ENCODE measurements around the gene CNTNAP5. TPM values are rescaled to one million over a fixed set of nuclear protein-coding genes. Genes with fewer than 3 reads are reported as not detected.

Gene CNTNAP5
- total RNA-seq, 1 donor from 2014 or later = not detected

DNA sequence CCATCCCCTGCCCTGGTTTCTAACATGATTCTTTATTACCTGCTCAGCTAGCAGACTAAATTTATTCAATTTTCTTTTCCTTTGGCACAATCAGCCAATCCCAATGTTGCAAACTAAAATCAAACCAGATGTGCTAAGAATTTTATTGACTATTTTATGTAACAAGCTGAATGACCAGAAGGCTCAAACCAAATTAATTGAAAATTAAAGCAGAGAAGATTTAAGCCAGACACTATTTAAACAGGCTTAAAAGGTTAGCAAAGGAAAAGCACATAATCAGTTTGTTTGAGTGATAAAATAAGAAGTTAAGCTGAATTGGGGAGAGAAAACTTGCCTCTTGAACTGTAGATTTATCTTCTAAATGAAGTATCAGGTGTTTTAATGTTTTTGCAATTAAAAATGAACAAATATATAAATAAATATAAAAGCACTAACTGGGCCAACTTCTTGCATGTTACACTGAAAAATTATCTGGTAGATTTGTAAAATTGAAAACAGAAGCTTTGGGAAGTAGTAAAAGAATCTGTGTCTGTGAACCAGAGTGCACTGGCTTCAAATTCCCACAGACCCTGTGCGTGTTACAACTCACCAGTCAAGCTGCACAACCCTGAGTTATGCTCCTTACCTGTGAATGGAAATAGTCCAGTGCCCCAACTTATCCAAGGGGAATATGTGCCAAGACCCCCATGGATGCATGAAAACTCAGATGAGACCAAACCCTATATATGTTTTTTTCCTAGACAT lies 283.4 kb downstream of the CNTNAP5 start:
- TF ChIP-seq, protein P1, sequence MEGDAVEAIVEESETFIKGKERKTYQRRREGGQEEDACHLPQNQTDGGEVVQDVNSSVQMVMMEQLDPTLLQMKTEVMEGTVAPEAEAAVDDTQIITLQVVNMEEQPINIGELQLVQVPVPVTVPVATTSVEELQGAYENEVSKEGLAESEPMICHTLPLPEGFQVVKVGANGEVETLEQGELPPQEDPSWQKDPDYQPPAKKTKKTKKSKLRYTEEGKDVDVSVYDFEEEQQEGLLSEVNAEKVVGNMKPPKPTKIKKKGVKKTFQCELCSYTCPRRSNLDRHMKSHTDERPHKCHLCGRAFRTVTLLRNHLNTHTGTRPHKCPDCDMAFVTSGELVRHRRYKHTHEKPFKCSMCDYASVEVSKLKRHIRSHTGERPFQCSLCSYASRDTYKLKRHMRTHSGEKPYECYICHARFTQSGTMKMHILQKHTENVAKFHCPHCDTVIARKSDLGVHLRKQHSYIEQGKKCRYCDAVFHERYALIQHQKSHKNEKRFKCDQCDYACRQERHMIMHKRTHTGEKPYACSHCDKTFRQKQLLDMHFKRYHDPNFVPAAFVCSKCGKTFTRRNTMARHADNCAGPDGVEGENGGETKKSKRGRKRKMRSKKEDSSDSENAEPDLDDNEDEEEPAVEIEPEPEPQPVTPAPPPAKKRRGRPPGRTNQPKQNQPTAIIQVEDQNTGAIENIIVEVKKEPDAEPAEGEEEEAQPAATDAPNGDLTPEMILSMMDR (conservative IDR thresholded peaks at IDR 0.05; ENCODE audit: low read depth, low read length) = no peak
- H3K4me3 ChIP-seq (ENCODE audit: low read depth, low read length) = no peak overlapping the region
- no peak for DNase-seq (ENCODE audit: low read depth)

DNA sequence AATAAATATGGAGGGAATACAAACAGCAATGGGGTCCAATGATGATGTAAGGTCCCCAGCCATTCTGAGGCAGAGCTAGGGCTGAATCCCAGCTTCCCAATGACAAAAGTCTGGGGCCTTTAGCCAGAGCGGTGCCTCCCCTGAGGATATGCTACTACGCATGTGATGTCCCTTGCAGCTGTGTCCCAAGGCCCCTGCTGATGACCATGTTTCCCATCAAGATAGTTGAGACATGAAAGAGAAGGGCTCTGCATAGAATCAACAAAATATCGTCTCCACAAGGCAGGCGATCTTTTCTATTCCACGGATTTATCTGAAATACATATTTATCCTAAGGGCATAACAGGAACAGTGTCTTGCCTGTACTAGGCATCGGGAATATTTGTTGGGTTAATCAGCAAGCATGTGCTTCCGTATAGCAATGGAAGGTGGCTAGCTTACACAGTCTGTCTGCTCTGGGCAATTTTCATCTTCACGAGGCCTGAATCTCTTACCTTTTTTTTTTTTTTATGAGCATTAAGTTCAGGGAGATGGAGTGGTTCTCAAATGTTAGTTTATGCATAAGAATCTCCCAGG lies 284.6 kb downstream of the CNTNAP5 start:
- H3K4me3 ChIP-seq (ENCODE audit: low read depth, low read length) = no peak overlapping the region
- TF ChIP-seq, protein P1 (conservative IDR thresholded peaks at IDR 0.05; ENCODE audit: low read depth, low read length) = no peak
- no peak for DNase-seq (ENCODE audit: low read depth)

DNA sequence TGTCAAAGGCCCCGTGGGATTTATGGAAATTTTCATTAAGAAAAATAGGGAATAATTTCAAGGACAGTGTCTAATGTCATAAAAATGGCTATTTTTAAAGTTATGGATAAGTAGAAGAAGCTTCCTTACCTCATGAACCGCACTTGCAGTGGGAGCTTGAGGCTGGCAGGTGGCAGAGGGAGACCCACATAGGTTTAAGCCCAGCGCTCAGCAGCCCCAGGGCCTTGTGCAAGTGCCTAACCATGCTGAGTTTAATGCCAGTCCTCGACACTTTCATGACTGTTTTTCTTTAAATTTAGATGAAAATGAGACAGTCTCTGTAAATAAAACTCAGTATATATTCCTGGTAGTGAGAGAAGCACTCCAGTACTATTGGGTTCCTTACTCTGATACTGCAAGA lies 285.6 kb downstream of the CNTNAP5 start:
- TF ChIP-seq, protein P1 (conservative IDR thresholded peaks at IDR 0.05; ENCODE audit: low read depth, low read length) = no peak

DNA sequence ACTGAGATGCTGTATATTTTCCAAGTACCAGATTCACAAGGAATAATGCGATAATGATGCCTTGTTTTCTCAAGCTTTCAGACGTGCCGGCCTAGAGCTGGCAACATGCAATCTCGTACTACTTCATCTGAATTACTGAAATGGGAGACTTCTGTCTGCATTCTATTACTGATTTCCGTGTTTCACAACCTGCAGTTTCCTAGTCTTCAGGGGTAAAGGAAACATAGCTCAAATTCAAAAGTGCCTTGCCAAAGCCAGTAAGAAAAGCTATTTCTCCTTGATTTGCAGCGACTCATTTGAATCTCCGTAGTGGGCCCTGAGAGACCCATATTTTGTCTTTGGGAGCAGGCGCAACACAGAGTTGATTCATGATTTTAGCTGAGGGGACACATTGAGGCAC lies 289.0 kb downstream of the CNTNAP5 start:
- TF ChIP-seq, protein P1 (conservative IDR thresholded peaks at IDR 0.05; ENCODE audit: low read depth, low read length) = no peak
- H3K4me3 ChIP-seq (ENCODE audit: low read depth, low read length) = no peak overlapping the region
- no peak for DNase-seq (ENCODE audit: low read depth)

More for the DNA sequence above, 285.6 kb downstream of the CNTNAP5 start:
- H3K4me3 ChIP-seq (ENCODE audit: low read depth, low read length) = no peak overlapping the region
- DNase-seq (ENCODE audit: low read depth) = no peak

DNA sequence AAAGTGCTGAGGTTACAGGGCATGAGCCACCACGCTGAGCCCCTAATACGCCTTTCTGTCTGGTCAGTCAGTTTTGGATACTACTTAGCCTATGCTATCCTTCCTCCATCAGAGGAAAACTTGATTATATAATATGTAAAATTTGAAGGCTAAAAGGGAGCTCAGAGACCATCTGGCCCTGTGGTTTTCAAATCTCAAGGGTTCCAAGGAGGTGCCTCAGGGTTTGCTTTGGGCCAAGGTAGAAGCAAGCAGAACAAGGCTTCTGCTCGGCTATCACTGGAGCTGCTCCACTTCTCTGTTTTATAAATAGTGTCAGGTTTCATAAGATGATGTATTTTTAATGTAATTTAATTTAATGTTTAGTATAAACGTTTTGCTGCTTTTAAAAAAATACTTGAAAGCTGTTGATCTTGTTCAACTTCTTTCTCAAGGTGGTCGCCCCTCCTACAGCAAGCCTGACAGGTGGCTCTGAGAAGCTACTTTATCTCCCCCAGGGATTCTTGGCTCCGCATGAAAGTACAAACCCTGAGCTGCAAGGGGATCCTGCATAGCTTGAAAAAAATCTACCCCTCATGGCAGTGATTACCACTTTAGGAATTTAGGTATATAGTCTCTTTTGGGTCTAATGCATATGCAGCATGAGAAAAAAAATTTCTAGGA lies 290.3 kb downstream of the CNTNAP5 start:
- no peak for DNase-seq (ENCODE audit: low read depth)
- TF ChIP-seq, protein P1 (conservative IDR thresholded peaks at IDR 0.05; ENCODE audit: low read depth, low read length) = no peak
- no peak overlapping the region for H3K4me3 ChIP-seq (ENCODE audit: low read depth, low read length)

DNA sequence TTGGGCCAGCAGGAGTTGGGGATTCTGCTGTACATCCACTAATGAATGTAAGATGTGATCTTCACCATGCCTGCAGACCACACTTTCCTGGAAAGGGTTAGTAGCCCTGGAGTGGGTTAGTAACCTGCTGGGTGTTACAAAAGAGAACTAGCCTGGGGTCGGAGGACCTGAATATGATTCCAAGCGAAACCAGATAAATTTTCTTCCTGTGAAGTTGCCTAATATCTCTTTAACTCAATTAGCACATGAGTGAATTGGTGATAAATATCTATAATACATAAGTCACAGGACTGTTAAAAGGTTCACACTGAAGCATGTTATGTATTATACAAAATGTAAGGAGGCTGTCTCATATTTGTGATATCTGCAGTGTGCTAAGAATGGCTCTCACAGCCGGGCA lies 291.0 kb downstream of the CNTNAP5 start:
- TF ChIP-seq, protein P1 (conservative IDR thresholded peaks at IDR 0.05; ENCODE audit: low read depth, low read length) = no peak
- no peak overlapping the region for H3K4me3 ChIP-seq (ENCODE audit: low read depth, low read length)
- no peak for DNase-seq (ENCODE audit: low read depth)

Data from epithelial cell of proximal tubule (primary cell).